GM12874 (cell line): ENCODE results near the gene CTSV.

Source experiments
- TF ChIP-seq, protein P1 (sequence below): IDR thresholded peaks from 2 replicates; pipeline ENCODE4 v1.5.1; 2011; ENCODE audit warnings: low read depth, mild to moderate bottlenecking, control low read depth, low read length, moderate library complexity; ENCODE audit not compliant: insufficient read depth

The CTSV gene

DNA sequence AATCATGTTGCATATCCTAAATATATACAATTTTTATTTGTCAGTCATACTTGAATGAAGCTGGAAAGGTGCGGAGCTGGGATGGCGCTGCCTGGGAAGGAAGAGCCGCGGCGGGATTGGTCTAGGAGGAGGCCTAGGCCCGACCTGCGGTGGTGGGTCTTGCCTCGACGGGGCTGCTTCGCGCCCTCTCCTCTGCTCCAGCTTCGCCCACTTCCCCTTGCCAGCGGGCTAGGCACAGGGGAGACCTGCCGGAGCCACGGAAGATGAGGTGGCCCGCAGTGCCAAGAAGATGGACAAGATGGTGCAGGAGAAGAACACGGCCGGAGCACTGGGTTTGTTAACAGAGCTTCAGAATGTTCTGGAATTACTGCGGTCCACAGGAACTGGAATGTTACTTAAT lies 28.5 kb upstream of the CTSV start:
- TF ChIP-seq, protein P1, sequence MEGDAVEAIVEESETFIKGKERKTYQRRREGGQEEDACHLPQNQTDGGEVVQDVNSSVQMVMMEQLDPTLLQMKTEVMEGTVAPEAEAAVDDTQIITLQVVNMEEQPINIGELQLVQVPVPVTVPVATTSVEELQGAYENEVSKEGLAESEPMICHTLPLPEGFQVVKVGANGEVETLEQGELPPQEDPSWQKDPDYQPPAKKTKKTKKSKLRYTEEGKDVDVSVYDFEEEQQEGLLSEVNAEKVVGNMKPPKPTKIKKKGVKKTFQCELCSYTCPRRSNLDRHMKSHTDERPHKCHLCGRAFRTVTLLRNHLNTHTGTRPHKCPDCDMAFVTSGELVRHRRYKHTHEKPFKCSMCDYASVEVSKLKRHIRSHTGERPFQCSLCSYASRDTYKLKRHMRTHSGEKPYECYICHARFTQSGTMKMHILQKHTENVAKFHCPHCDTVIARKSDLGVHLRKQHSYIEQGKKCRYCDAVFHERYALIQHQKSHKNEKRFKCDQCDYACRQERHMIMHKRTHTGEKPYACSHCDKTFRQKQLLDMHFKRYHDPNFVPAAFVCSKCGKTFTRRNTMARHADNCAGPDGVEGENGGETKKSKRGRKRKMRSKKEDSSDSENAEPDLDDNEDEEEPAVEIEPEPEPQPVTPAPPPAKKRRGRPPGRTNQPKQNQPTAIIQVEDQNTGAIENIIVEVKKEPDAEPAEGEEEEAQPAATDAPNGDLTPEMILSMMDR, result no peak

DNA sequence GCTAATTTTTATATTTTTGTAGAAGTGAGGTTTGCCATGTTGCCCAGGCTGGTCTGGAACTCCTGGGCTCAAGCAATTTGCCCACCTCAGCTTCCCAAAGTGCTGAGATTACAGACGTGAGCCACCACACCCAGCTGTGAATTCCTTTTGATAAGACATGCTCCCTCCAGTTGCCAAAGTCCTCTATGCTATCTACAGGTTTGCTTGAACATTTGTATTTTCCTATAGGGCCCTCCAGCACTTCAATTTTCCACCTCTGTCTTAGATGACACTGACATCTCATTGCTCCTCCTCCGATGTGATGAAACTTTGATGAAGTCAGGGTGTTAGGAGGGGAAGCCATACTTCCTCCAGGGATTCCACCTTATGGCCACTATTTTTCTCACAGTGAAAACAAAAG lies 25.2 kb upstream of the CTSV start:
- TF ChIP-seq, protein P1, result no peak

DNA sequence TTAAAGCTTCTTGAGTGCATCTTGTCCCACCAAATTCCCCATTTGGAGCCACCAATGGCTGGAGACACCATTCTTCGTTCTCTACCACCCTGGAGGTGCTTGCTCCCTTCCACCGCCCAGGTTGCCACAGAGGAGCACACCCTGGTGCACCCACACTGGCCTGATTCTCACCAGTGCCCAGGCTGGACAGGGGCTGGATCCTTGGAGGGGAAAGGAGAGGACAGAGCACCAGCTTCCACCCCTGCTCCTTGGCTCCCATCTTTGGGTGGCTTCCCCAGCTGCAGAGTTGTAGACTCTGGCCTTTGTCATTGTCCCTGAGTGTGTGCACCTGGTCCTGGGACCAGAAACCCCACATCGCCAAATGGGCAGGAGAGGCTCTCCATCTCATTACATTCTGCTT lies 21.9 kb upstream of the CTSV start:
- TF ChIP-seq, protein P1, result no peak

DNA sequence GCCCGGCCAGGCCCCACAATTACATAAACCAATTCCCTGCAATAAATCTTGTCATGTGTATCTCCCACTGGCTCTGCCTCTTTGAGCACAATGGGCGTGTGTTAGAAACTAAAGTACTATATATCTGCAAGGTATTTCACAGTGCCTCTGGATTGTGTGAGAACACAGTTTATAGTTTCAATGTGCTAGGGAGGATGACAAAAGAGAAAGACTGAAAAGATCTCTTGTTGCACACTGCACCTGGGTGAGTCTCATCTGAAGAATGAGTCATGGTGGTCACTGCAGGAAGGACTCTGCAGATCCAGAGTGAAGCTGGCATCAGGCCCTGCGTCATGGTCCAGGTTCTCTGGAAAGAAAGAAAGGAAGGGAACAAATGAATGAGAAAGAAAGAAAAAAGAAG lies 20.7 kb upstream of the CTSV start:
- TF ChIP-seq, protein P1, result no peak

DNA sequence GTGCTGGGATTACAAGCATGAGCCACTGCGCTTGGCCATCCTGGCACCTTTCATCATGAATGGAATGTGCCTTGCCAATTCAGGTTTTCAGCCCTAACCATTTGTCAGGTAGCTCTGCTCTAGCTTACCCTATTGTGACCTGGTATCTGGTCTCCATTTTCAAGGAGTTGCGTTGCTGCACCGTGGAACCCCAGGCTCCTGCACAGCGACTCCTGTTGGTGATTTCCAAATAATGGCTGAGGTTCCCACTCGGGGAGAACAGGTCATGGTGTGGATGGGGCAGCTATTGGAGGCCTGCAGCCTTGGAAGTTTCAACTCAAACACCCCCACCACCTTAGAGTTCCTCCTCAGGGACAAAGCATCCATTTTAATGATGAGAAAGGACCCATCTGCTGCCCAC lies 18.7 kb upstream of the CTSV start:
- TF ChIP-seq, protein P1, result no peak

DNA sequence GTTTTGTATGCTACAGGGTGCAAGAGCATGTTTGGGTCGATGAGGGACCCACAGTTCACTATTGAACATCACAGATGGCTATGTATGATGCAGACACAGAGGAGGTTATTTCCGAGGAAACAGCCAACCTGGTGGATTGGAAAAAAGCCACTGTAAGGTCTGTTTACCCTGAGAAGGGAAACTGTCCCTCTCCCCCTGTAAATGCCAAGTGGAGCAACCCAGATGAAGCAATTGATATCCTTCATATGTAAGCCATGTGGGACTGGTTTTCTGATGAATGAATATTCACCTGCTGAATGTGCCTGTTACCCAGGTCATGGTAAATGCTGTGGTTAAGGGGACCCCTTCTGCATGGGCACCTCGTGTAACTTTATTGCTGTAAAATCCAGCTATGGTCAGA lies 14.8 kb upstream of the CTSV start:
- TF ChIP-seq, protein P1, result no peak

DNA sequence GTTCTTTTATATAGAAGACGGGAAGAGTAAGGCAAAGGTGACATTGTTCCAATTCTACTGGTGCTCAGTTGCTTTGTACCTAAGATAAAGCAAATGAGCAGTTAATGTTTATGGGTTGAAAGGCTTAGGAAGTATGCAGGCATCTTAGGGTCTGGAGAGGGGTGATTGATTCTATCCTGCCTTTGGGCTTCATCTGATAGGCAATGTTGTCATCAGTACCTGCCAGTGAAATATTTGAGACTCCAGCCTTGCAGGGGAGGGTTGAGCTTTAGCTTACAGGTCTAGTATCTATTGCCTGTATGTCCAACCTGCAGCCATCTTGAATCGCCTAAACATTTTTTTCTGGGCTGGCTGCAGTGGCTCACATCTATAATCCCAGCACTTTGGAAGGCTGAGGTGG lies 13.8 kb upstream of the CTSV start:
- TF ChIP-seq, protein P1, result no peak

DNA sequence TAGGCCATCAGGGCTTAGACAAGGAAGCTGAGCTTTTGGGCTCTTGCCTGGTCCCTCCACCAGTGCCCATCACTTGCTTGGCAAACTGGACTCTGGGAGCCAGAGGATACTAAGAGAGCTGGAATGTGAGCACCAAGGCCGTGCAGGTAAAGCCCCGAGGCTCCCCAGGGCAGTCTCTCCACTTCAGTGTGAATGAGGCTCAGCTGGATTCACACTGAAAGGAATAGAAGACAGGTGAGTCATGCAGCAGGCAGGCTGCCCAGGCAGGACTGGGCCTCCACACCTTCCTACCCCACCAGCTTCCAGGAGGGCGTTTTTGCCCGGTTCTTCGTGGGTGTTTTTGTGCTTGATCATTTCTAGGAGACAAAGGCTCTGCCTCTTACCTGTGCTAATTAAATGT lies 7.3 kb upstream of the CTSV start:
- TF ChIP-seq, protein P1, result no peak
